CD14-positive monocyte (primary cell): ENCODE results near the gene MYOD1. TPM values are rescaled to one million over a fixed set of nuclear protein-coding genes. Genes with fewer than 3 reads are reported as not detected.

ENCODE experiments used
- DNase-seq, 3 donors: peaks; one replicate each; pipeline ENCODE4 v3.0.0-alpha.2; 2011 to 2022
- H2AFZ ChIP-seq: 2 replicates; pipeline ENCODE4 v1.6.0; 2012; ENCODE audit warnings: mild to moderate bottlenecking, low read depth, low read length, inconsistent platforms; ENCODE audit not compliant: insufficient read depth, poor library complexity, severe bottlenecking
- H3K27ac ChIP-seq, 2 donors: 1 replicate in 1 of 2; 2 replicates in 1 of 2; pipeline ENCODE4 v1.5.1; 2012 to 2013; ENCODE audit warnings: low read length in 2 of 2, control low read depth in 1 of 2, inconsistent platforms in 1 of 2, low read depth in 1 of 2, mild to moderate bottlenecking in 1 of 2
- H3K27me3 ChIP-seq, 2 donors: one replicate each; pipeline versions ENCODE4 v1.6.0 to v1.6.1; 2011 to 2013; ENCODE audit warnings: low read length in 2 of 2; ENCODE audit not compliant: control insufficient read depth in 2 of 2, insufficient read depth in 2 of 2
- H3K36me3 ChIP-seq, 2 donors: replicated peaks in 1 of 2; 1 replicate in 1 of 2; 2 replicates in 1 of 2; pipeline versions ENCODE4 v1.5.1 to v1.6.1; 2012 to 2013; ENCODE audit warnings: low read length in 2 of 2, control low read depth in 1 of 2, inconsistent platforms in 1 of 2, mild to moderate bottlenecking in 1 of 2; ENCODE audit not compliant: insufficient read depth in 2 of 2, control insufficient read depth in 1 of 2
- H3K4me1 ChIP-seq, 2 donors: 1 replicate in 1 of 2; 2 replicates in 1 of 2; pipeline versions ENCODE4 v1.5.1 to v1.6.1; 2012 to 2013; ENCODE audit warnings: low read length in 2 of 2, control low read depth in 1 of 2, inconsistent platforms in 1 of 2, mild to moderate bottlenecking in 1 of 2, moderate library complexity in 1 of 2; ENCODE audit not compliant: insufficient read depth in 2 of 2, control insufficient read depth in 1 of 2
- H3K4me2 ChIP-seq: replicated peaks from 2 replicates; pipeline ENCODE3; 2012; ENCODE audit warnings: low read length, moderate library complexity, mild to moderate bottlenecking; ENCODE audit not compliant: poor library complexity, severe bottlenecking; ENCODE audit errors: extremely low read depth
- H3K4me3 ChIP-seq, 3 experiments: fragments of 200-600 bp in 1 of 3; sonication (generic) in 1 of 3; replicated peaks in 1 of 3; 1 replicate in 2 of 3; 2 replicates in 1 of 3; pipeline ENCODE4 v1.5.1; 2011 to 2013; ENCODE audit warnings: low read length in 3 of 3, mild to moderate bottlenecking in 3 of 3, control low read depth in 2 of 3, low read depth in 2 of 3, inconsistent platforms in 1 of 3, moderate library complexity in 1 of 3
- H3K79me2 ChIP-seq: 2 replicates; pipeline ENCODE4 v1.6.0; 2012; ENCODE audit warnings: mild to moderate bottlenecking, control low read depth, inconsistent platforms, low read length, moderate library complexity; ENCODE audit not compliant: insufficient read depth
- H3K9ac ChIP-seq: 2 replicates; pipeline ENCODE4 v1.6.0; 2017; ENCODE audit warnings: low read length, mild to moderate bottlenecking; ENCODE audit not compliant: insufficient read depth, poor library complexity, severe bottlenecking
- H3K9me3 ChIP-seq, 2 donors: replicated peaks in 1 of 2; 1 replicate in 1 of 2; 2 replicates in 1 of 2; pipeline versions ENCODE4 v1.5.1 to v1.6.1; 2012 to 2013; ENCODE audit warnings: low read length in 2 of 2, control low read depth in 1 of 2; ENCODE audit not compliant: control insufficient read depth in 1 of 2, insufficient read depth in 1 of 2
- H4K20me1 ChIP-seq: 2 replicates; pipeline ENCODE4 v1.6.0; 2012; ENCODE audit warnings: mild to moderate bottlenecking, low read length, control low read depth, moderate library complexity; ENCODE audit not compliant: insufficient read depth
- H3K27ac Mint-ChIP-seq, 7 donors: one replicate each; pipeline ENCODE4 v1.8.0; 2020; ENCODE audit warnings: mild to moderate bottlenecking in 7 of 7, mixed read lengths in 7 of 7, moderate library complexity in 6 of 7, inconsistent platforms in 2 of 7
- H3K27me3 Mint-ChIP-seq, 3 donors: one replicate each; pipeline ENCODE4 v1.8.0; 2021 to 2022; ENCODE audit warnings: low read depth in 3 of 3, mild to moderate bottlenecking in 3 of 3, mixed read lengths in 3 of 3, moderate library complexity in 3 of 3, inconsistent platforms in 1 of 3
- H3K36me3 Mint-ChIP-seq, 2 donors: one replicate each; pipeline ENCODE4 v1.8.0; 2020; ENCODE audit warnings: mixed read lengths in 2 of 2, inconsistent platforms in 1 of 2, mild to moderate bottlenecking in 1 of 2
- H3K4me1 Mint-ChIP-seq: one replicate; pipeline ENCODE4 v1.8.0; 2020; ENCODE audit warnings: mild to moderate bottlenecking, mixed read lengths
- H3K4me3 Mint-ChIP-seq, 2 donors: one replicate each; pipeline ENCODE4 v1.8.0; 2020; ENCODE audit warnings: mild to moderate bottlenecking in 2 of 2, mixed read lengths in 2 of 2, moderate library complexity in 1 of 2
- H3K9me3 Mint-ChIP-seq, 7 donors: one replicate each; pipeline ENCODE4 v1.8.0; 2020 to 2022; ENCODE audit warnings: mixed read lengths in 7 of 7, mild to moderate bottlenecking in 6 of 7, moderate library complexity in 6 of 7, inconsistent platforms in 2 of 7
- WGBS: methylation state at CpG from one replicate; pipeline ENCODE4 v1.1.5; 2013; ENCODE audit warnings: missing lambda C conversion rate; ENCODE audit not compliant: insufficient coverage; 5-methylcytosine and 5-hydroxymethylcytosine counted together
- intact Hi-C, 2 donors: fragments of 100-400 bp; cut with micrococcal nuclease; formaldehyde crosslinking; loops; one replicate each; pipeline versions ENCODE4 v1.15.0 to v1.15.1; 2023
- polyA plus RNA-seq, 3 donors: library from polyadenylated mRNA; depleted of rRNA in 1 of 3; unstranded in 2 of 3; stranded (reverse) in 1 of 3; fragments of 300-500 nt in 2 of 3; fragments of >200 nt in 1 of 3; fragmentation: Illumina TruSeq in 2 of 3; gene quantifications; 1 replicate in 2 of 3; 2 replicates in 1 of 3; pipeline ENCODE4 v1.2.3, GENCODE V29; 2012 to 2021
- TF ChIP-seq, protein P1 (sequence below): fragments of 200-600 bp; IDR thresholded peaks from one replicate; pipeline ENCODE4 v1.8.0; 2022; ENCODE audit warnings: antibody characterized with exemption, mild to moderate bottlenecking

The MYOD1 gene
- polyA plus RNA-seq, 3 donors: not detected

DNA sequence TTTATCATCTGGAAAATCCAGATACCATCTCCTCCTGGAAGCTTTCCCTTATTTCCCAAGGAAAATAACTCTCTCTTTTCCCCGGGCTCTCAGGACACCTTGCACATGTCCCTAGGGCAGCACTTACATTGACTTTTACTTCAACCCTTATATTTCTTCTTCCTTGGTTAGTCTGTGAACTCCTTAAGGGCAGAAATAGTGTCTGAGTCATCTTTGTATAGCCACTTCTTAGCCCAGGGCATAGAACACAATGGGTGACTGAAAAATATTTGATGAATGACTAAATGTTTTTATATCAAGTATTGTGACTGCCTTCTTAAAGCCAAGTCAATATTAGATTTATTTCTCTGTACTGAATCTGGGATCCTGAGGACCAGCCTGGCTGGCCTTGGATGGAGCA is 45.4 kb upstream of the MYOD1 start:
- H3K27me3 Mint-ChIP-seq: peaks cover 5 to 6% (median 6%) of the 10 kb centered on the region in 3 donors
- no peaks in the 10 kb centered on the region for H3K27me3 ChIP-seq
- no peak for DNase-seq
- H3K4me1 Mint-ChIP-seq: no peaks in the 10 kb centered on the region
- H3K4me3 ChIP-seq: no peak overlapping the region
- H3K79me2 ChIP-seq: no peaks in the 10 kb centered on the region
- H4K20me1 ChIP-seq: no peaks in the 10 kb centered on the region
- H3K27ac Mint-ChIP-seq: no peak overlapping the region
- intact Hi-C loops: no loop called here
- no peak overlapping the region for H2AFZ ChIP-seq
- no peaks in the 10 kb centered on the region for H3K4me1 ChIP-seq
- H3K9ac ChIP-seq: no peak overlapping the region
- peaks cover 0 to 6% of the 10 kb centered on the region in 2 donors for H3K9me3 ChIP-seq
- no peak overlapping the region for H3K4me3 Mint-ChIP-seq
- WGBS: no CpG with 5 or more reads among the region's 1 CpG
- no peaks in the 10 kb centered on the region for H3K36me3 ChIP-seq
- H3K27ac ChIP-seq: no peak overlapping the region
- H3K4me2 ChIP-seq: no peak overlapping the region
- H3K36me3 Mint-ChIP-seq: no peaks in the 10 kb centered on the region
- H3K9me3 Mint-ChIP-seq: peaks cover 0 to 12% (median 9%) of the 10 kb centered on the region in 7 donors
- TF ChIP-seq, protein P1, sequence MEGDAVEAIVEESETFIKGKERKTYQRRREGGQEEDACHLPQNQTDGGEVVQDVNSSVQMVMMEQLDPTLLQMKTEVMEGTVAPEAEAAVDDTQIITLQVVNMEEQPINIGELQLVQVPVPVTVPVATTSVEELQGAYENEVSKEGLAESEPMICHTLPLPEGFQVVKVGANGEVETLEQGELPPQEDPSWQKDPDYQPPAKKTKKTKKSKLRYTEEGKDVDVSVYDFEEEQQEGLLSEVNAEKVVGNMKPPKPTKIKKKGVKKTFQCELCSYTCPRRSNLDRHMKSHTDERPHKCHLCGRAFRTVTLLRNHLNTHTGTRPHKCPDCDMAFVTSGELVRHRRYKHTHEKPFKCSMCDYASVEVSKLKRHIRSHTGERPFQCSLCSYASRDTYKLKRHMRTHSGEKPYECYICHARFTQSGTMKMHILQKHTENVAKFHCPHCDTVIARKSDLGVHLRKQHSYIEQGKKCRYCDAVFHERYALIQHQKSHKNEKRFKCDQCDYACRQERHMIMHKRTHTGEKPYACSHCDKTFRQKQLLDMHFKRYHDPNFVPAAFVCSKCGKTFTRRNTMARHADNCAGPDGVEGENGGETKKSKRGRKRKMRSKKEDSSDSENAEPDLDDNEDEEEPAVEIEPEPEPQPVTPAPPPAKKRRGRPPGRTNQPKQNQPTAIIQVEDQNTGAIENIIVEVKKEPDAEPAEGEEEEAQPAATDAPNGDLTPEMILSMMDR: no peak

DNA sequence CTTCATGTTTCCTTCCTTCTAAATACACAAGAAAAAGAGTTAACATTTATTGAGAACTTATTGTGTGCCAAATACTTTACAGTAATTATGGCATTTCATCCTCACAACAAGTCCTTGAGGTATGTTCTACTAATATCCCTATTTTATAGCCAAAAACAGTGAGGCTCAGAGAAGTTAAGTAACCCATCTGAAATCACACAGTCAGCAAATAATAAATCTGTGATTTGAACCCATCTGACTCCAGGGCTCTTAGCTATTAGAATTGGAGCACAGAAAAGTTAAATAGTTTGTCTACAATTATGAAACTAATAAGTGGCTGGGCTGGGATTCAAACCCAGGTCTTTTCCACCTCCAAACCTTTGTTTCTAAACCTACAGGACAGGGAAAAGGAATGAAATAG is 36.5 kb upstream of the MYOD1 start:
- Mint-ChIP-seq H3K36me3 (no peaks in the 10 kb centered on the region), H3K27ac (no peak overlapping the region), H3K4me3 (no peak overlapping the region), H3K4me1 (no peaks in the 10 kb centered on the region), H3K27me3 (peaks cover 9 to 12% (median 10%) of the 10 kb centered on the region in 3 donors), H3K9me3 (peaks cover 0 to 2% (median 0%) of the 10 kb centered on the region in 7 donors)
- Histone ChIP-seq H3K4me1 (no peaks in the 10 kb centered on the region), H3K4me2 (no peak overlapping the region), H3K79me2 (no peaks in the 10 kb centered on the region), H2AFZ (no peak overlapping the region), H3K4me3 (no peak overlapping the region), H3K9me3 (no peaks in the 10 kb centered on the region), H3K9ac (no peak overlapping the region), H3K27me3 (peaks cover 0 to 3% of the 10 kb centered on the region in 2 donors), H3K36me3 (no peaks in the 10 kb centered on the region), H3K27ac (no peak overlapping the region), H4K20me1 (no peaks in the 10 kb centered on the region)
- intact Hi-C loops: no loop called here
- TF ChIP-seq, protein P1: no peak
- no peak for DNase-seq
